Skeletal muscle satellite cell (primary cell): ENCODE data around the gene MDN1. TPM values are rescaled to one million over a fixed set of nuclear protein-coding genes. Genes with fewer than 3 reads are reported as not detected.

ENCODE experiments used
- small RNA-seq: library from RNA; depleted of rRNA; stranded (forward); fragments of <200 nt; gene quantifications from one replicate; pipeline ENCODE3, GENCODE V24; 2012

The MDN1 gene

Small RNAs within 50 kb of the gene (small RNA-seq; reads per million reads assigned to genes)
- gene DNAJC19P6 (not detected), gene RF00019 (not detected)
